Spinal cord (tissue), 10 donors: Measurements from ENCODE around the gene HERC2. TPM values are rescaled to one million over a fixed set of nuclear protein-coding genes. Genes with fewer than 3 reads are reported as not detected.
"Not testable (repeated sequence)": the region's sequence is repeated elsewhere in the genome, so short reads cannot be mapped to it uniquely, and the experiment has no call there.

Experiments
- DNase-seq, 6 donors: peaks; one replicate each; pipeline versions ENCODE4 v3.0.0 to v3.0.0-alpha.2; 2013 to 2015; ENCODE audit warnings: low spot score in 6 of 6, low read depth in 4 of 6
- H3K27ac ChIP-seq: one replicate; pipeline ENCODE4 v1.5.1; 2013; ENCODE audit warnings: low read depth, low read length, control low read depth
- H3K27me3 ChIP-seq: one replicate; pipeline ENCODE4 v1.6.1; 2013; ENCODE audit warnings: low read length; ENCODE audit not compliant: control insufficient read depth, insufficient read depth
- H3K36me3 ChIP-seq: one replicate; pipeline ENCODE4 v1.6.1; 2013; ENCODE audit warnings: low read length; ENCODE audit not compliant: control insufficient read depth, insufficient read depth
- H3K4me1 ChIP-seq: one replicate; pipeline ENCODE4 v1.6.1; 2013; ENCODE audit warnings: low read length; ENCODE audit not compliant: control insufficient read depth, insufficient read depth
- H3K4me3 ChIP-seq: one replicate; pipeline ENCODE4 v1.5.1; 2013; ENCODE audit warnings: low read depth, low read length, control low read depth
- H3K9me3 ChIP-seq: one replicate; pipeline ENCODE4 v1.6.1; 2013; ENCODE audit warnings: low read length; ENCODE audit not compliant: control insufficient read depth, insufficient read depth
- WGBS: methylation state at CpG from one replicate; pipeline ENCODE4 v1.1.5; 2013; ENCODE audit warnings: missing lambda C conversion rate; ENCODE audit not compliant: insufficient coverage; 5-methylcytosine and 5-hydroxymethylcytosine counted together
- polyA plus RNA-seq, 2 donors: library from polyadenylated mRNA; unstranded; fragments of 120-200 nt; gene quantifications; one replicate each; pipeline ENCODE4 v1.2.1, GENCODE V29; 2013; ENCODE audit not compliant: insufficient read length in 2 of 2
- total RNA-seq, 2 donors: library from RNA; depleted of rRNA in 1 of 2; stranded (reverse); fragments of 120-200 nt in 1 of 2; fragments of >200 nt in 1 of 2; gene quantifications; one replicate each; pipeline versions ENCODE4 v1.2.3 to v1.2.4, GENCODE V29; 2013 to 2014
- donor health status: healthy.

Gene HERC2
- total and polyA plus RNA-seq, 4 donors, result 62.9 to 96.2 (median 78.5) TPM

DNA sequence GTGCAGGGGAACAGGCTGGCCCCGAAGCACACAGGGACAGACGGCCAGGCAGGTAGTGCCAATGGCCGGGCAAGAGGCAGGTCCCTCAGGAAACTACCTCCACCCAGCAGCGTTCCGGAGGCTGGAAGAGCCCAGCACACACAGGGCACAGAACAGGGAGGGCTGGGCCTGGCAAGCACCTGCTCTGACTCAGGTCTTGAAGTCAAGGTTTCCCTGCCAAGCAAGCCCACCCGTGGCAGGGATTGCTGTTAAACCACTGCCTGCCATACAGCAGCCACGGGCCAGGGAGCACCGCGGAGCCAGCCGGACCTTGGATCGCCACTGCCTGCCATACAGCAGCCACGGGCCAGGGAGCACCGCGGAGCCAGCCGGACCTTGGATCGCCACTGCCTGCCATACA lies 200.4 kb downstream of the HERC2 start:
- not testable (repeated sequence) for H3K4me1 ChIP-seq, H3K4me3 ChIP-seq, H3K9me3 ChIP-seq, DNase-seq, H3K27me3 ChIP-seq, H3K27ac ChIP-seq
- 94% methylated on average over 6 of the region's 16 CpGs for WGBS
- H3K36me3 ChIP-seq, result peaks cover 70% of the 10 kb centered on the region

DNA sequence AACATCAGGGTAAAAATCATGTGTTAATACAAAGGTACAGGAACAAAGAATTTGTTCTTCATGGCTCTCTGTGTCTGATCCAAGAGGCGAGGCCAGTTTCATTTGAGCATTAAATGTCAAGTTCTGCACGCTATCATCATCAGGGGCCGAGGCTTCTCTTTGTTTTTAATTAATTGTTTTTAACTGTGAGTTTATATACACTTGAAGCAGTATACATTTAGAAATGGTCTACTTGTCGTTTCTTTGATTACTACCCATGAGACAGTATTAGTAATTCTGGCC lies 201.7 kb downstream of the HERC2 start:
- Histone ChIP-seq H3K36me3 (peaks cover 83% of the 10 kb centered on the region), H3K9me3 (no peaks in the 10 kb centered on the region), H3K4me1 (no peaks in the 10 kb centered on the region), H3K27ac (no peak overlapping the region), H3K4me3 (no peak overlapping the region), H3K27me3 (no peaks in the 10 kb centered on the region)
- WGBS, result no CpG with 5 or more reads among the region's 4 CpGs
- no peak for DNase-seq

DNA sequence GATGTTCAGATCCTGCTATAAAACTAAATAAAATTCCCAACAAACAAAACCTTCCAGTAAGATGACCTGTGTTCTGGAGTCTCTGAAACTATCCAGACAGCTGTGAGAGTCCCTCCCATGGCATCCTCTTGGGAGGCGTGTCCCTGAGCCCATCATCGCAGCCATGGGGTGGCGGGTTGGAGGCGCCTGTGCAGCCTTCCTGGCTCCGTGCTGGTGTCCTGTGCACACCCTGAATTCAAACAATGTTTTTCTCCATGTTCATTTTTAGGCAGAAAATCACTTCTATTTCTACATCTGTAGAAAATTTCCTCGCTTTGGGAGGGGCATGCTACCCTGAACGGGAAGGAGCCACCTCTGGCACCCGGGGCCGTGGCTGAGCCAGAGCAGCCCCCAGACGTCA lies 203.4 kb downstream of the HERC2 start:
- Histone ChIP-seq H3K9me3 (no peaks in the 10 kb centered on the region), H3K36me3 (peaks cover 90% of the 10 kb centered on the region), H3K4me3 (no peak overlapping the region), H3K27me3 (no peaks in the 10 kb centered on the region), H3K4me1 (peaks cover 6% of the 10 kb centered on the region), H3K27ac (no peak overlapping the region)
- 92% methylated on average over 10 of the region's 10 CpGs for WGBS
- DNase-seq, result no peak

DNA sequence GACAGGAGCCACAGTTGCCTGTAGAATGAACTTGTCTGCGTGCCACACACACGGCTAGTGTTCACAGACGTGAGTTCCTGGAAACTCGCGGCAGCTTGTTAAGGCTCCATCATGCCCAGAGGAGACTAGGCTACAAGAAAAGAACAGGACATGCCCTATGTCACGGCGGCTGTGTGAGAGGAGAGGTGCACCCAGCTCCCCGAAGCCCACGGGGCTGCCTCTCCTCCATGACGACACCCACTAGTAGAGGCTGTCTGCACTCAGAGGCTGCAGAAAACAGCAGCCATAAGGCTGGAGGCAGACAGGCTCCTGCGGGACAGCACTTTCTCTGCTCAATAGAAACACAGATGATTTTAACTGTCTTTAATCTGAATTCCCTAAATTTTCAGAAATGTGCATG lies 203.9 kb downstream of the HERC2 start:
- Histone ChIP-seq H3K9me3 (no peaks in the 10 kb centered on the region), H3K4me1 (peaks cover 11% of the 10 kb centered on the region), H3K36me3 (peaks cover 95% of the 10 kb centered on the region), H3K27ac (no peak overlapping the region), H3K27me3 (no peaks in the 10 kb centered on the region), H3K4me3 (no peak overlapping the region)
- 91% methylated on average over 10 of the region's 11 CpGs for WGBS
- DNase-seq, result no peak

DNA sequence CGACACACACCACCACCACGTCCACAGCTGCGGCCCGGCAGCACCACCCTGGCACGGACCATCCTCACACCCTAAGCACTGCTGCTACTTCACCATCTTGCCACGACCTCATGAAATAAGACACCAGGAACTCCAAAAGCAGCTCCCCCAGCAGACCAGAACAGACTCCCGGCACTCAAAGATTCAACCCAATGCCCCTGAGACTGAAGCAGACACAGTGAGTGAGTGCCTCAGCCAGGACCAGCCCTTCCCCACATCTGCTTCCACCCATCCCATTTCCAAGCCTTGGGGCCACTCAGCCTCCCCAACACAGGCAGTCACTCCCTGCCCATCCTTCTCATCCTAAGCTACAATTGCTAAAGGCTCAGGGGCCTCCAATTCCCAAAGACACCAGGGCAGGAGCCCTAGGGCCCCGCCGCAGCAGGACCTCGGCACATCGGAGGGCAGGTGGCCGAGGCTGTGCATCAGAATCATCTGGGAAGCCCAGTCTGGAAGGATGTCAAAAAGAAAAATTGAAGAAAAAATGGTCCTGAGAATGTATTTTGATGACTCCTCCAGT lies 204.5 kb downstream of the HERC2 start:
- Histone ChIP-seq H3K36me3 (peaks cover 98% of the 10 kb centered on the region), H3K27me3 (no peaks in the 10 kb centered on the region), H3K9me3 (no peaks in the 10 kb centered on the region), H3K4me3 (no peak overlapping the region), H3K27ac (no peak overlapping the region), H3K4me1 (peaks cover 11% of the 10 kb centered on the region)
- WGBS, result 94% methylated on average over 12 of the region's 12 CpGs
- DNase-seq, result no peak

DNA sequence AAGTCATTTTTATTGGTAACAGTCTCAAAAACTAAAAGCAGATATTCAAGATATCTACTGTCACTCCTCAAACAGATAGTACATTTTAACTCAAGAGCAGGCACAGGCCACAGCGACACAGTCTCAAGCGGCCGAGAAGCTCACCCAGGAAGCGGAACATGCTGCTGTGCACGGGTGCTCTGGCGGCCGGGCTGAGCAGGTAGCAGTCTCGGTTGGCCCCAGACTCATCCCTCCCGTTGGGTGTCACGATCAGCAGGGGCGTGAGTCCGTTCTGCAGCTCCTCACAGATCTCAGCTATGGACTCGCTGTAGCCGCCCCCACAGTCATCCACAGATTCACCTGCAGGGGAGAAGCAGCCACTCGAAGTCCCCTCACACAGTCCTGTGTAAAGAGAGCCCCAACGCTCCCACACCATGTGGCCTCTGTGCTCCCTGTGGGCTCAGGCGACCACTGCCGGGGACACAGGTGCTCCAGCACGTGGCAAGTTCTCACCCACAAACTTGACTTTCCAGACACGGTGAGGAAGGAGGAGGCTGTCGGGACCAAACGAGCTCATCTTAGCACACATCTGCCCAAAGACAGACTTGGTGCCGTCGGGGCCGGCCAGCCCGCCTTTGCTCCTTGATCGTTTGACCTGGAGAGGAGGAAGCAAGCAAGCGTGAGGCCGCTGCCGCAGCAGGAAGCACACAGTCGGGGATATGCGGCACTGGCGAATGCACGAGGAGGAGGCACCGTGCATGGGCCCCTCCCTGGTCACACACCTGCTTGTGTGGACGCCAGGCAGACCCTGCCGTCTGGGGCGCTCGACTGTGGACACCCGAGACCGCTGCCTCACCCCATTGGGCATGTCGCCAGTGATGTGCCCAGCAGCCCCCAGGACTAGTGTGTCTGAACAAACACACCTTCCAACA lies 205.2 kb downstream of the HERC2 start:
- Histone ChIP-seq H3K9me3 (no peaks in the 10 kb centered on the region), H3K4me3 (no peak overlapping the region), H3K27me3 (no peaks in the 10 kb centered on the region), H3K27ac (no peak overlapping the region), H3K4me1 (peaks cover 11% of the 10 kb centered on the region), H3K36me3 (peaks cover 97% of the 10 kb centered on the region)
- 92% methylated on average over 42 of the region's 42 CpGs for WGBS
- no peak for DNase-seq

DNA sequence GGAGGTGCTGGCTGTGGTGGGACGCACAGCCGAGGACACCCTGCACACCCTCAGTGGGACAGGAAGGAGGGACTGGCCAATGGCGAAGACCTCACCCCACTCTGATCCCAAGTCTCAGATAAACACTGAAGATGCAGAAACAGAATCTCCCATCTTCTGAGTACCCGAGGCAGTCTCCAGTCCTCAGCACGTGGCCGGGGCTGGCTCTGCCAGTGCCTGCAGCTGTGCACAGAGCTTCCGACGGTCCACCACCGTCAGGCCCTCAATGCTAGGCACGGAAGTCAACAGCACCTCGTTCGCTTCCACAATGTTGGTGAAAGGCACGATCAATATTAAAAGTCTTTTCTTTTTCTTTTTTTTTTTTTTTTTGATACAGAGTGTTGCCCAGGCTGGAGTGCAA lies 206.1 kb downstream of the HERC2 start:
- WGBS, result 75% methylated on average over 5 of the region's 13 CpGs
- Histone ChIP-seq H3K36me3 (peaks cover 93% of the 10 kb centered on the region), H3K4me1 (peaks cover 11% of the 10 kb centered on the region), H3K9me3 (no peaks in the 10 kb centered on the region), H3K27me3 (no peaks in the 10 kb centered on the region), H3K4me3 (no peak overlapping the region), H3K27ac (no peak overlapping the region)
- DNase-seq, result no peak

DNA sequence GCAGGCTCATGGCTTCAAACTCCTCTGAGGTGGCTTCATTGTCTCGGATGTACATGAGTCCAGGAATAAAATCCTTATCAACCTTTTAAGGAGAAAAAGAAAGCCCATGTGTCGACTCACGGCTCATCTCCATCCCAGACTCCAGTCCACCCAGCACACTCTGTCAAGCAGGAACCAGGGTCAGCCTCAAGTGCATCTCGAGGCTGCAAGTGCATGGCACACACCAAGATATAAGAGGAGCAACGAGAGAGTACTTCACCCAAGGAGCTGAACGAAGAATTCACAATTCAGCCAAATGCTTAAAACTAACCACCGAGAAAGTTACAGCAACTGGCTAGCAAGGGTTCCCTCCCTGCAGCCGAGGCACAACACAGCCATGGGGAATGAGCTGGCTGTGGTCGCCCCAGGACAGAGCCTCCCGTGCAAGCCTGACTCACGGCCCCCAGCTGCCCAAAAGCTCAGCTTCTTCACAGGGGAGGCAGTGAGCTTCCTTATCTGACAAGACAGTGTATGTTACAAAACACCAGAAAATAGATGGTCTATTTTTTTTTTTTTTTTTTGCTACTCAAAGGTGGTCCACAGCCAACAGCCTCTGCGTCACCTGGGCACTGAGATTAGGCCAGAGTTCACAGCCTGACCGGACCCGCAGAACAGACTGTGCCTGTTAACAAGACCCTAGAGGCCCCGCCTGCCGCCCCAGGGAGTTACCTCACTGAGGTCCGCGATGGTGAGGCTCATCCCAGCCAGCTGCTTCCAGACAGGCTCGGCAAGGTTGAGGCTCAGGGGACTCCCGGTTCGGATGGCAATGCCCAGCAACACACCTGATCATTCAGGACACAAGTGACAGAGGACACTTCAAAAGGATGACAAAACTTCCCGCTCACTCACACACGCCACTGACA lies 207.0 kb downstream of the HERC2 start:
- Histone ChIP-seq H3K4me1 (peaks cover 11% of the 10 kb centered on the region), H3K27ac (no peak overlapping the region), H3K9me3 (no peaks in the 10 kb centered on the region), H3K36me3 (peaks cover 90% of the 10 kb centered on the region), H3K4me3 (no peak overlapping the region), H3K27me3 (no peaks in the 10 kb centered on the region)
- WGBS, result 95% methylated on average over 18 of the region's 23 CpGs
- no peak for DNase-seq

DNA sequence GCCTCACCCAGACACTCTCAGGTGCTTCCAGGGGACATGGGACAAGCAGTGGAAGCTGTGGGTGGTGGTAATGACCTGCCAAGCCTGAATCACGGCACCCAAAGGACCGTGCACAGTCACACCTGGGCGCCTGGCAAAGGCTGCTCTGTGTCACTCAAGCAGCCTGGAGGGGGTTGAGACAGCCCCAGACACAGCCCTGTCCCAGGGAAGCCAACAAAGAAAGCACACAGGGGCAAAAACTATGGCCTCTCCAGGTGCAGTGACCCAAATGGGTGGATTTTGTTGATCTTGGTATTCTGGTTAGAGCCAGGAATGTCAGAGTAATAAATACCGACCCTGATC lies 207.9 kb downstream of the HERC2 start:
- Histone ChIP-seq H3K4me3 (no peak overlapping the region), H3K27me3 (no peaks in the 10 kb centered on the region), H3K36me3 (peaks cover 83% of the 10 kb centered on the region), H3K27ac (no peak overlapping the region), H3K9me3 (no peaks in the 10 kb centered on the region), H3K4me1 (peaks cover 11% of the 10 kb centered on the region)
- DNase-seq, result no peak
- 93% methylated on average over 4 of the region's 4 CpGs for WGBS
